ENCODE results near the gene ANTXRL. TPM values are rescaled to one million over a fixed set of nuclear protein-coding genes. Genes with fewer than 3 reads are reported as not detected.
"Not testable (repeated sequence)": the region's sequence is repeated elsewhere in the genome, so short reads cannot be mapped to it uniquely, and the experiment has no call there.

Gene ANTXRL
- polyA plus RNA-seq, 2 of the 4 experiments (the other 2 are of a cell fraction): 0.13 to 0.26 TPM

GRCh38 chr10:46304062-46304461, 17.3 kb downstream of the ANTXRL start:
- Histone ChIP-seq H3K4me1 (no peaks in the 10 kb centered on the region), H3K4me2 (no peak overlapping the region), H3K4me3 (no peak overlapping the region), H3K9me3 (no peaks in the 10 kb centered on the region), H3K27ac (no peak overlapping the region)
- FAIRE-seq (no peak), DNase-seq (ENCODE audit: low read depth in 1 of 2, low spot score in 1 of 2) (no peak), ATAC-seq (no peak)
- WGBS (ENCODE audit: missing lambda C conversion rate): 90% methylated on average over 3 of the region's 3 CpGs
- TF ChIP-seq HMGXB4 (CRISPR knock-in tag; IDR thresholded peaks at IDR 0.05; ENCODE audit: borderline replicate concordance) (no peak), NFE2L2 (conservative IDR thresholded peaks at IDR 0.05; ENCODE audit: low read length) (no peak), KDM5A (IDR thresholded peaks at IDR 0.05) (no peak), RFX5 (IDR thresholded peaks at IDR 0.05) (no peak), HOXB13 (CRISPR knock-in tag; IDR thresholded peaks at IDR 0.05; ENCODE audit: low read depth) (no peak), JUNB (IDR thresholded peaks at IDR 0.05) (no peak), E2F6 (IDR thresholded peaks at IDR 0.05; ENCODE audit: borderline replicate concordance, low read depth) (no peak), MYC (IDR thresholded peaks at IDR 0.05; ENCODE audit: borderline replicate concordance, low read length) (no peak), RARB (CRISPR knock-in tag; IDR thresholded peaks at IDR 0.05) (no peak), CBX2 (IDR thresholded peaks at IDR 0.05; ENCODE audit: borderline replicate concordance, low read depth) (no peak), MAFK (IDR thresholded peaks at IDR 0.05; ENCODE audit: partially characterized antibody) (no peak), FOXS1 (CRISPR knock-in tag; IDR thresholded peaks at IDR 0.05) (no peak), USF2 (IDR thresholded peaks at IDR 0.05) (no peak)
- CTCF ChIA-PET: no interaction called here
- POLR2A ChIA-PET: no interaction called here

GRCh38 chr10:46304671-46305070, 17.9 kb downstream of the ANTXRL start:
- H3K4me2 ChIP-seq; FAIRE-seq; CTCF ChIA-PET; POLR2A ChIA-PET; H3K9me3 ChIP-seq; H3K4me3 ChIP-seq; H3K27ac ChIP-seq; DNase-seq (ENCODE audit: low read depth in 1 of 2, low spot score in 1 of 2); H3K4me1 ChIP-seq; ATAC-seq: not testable (repeated sequence)
- WGBS (ENCODE audit: missing lambda C conversion rate): 89% methylated on average over 4 of the region's 5 CpGs

- WGBS (ENCODE audit: missing lambda C conversion rate): 78% methylated on average over 10 of the region's 10 CpGs
- ChIA-PET POLR2A (no interaction called here), CTCF (interaction anchor here (0.6 kb wide), 1 partner anchor 14 kb away, joined by 3 read pairs; no protein-coding TSS in a partner anchor)
- DNase-seq (ENCODE audit: low read depth in 1 of 2, low spot score in 1 of 2): no peak
- TF ChIP-seq RCOR1 (IDR thresholded peaks at IDR 0.05; ENCODE audit: low read depth, low read length) (no peak), PBX3 (IDR thresholded peaks at IDR 0.05) (no peak), FOXS1 (CRISPR knock-in tag; IDR thresholded peaks at IDR 0.05) (no peak)
- Histone ChIP-seq H3K27ac (no peak overlapping the region), H3K4me3 (no peak overlapping the region), H3K4me1 (no peaks in the 10 kb centered on the region), H3K9me3 (no peaks in the 10 kb centered on the region), H3K4me2 (no peak overlapping the region)
- no peak for FAIRE-seq
- ATAC-seq: no peak; a peak in 1 of 6 replicates
Observed at GRCh38 chr10:46305079-46305818, 18.5 kb downstream of the ANTXRL start.

GRCh38 chr10:46305986-46306385, 19.2 kb downstream of the ANTXRL start:
- no peaks in the 10 kb centered on the region for H3K9me3 ChIP-seq
- no peak overlapping the region for H3K4me2 ChIP-seq
- CTCF ChIA-PET: no interaction called here
- H3K4me3 ChIP-seq: no peak overlapping the region
- TF ChIP-seq POLR2AphosphoS2 (conservative IDR thresholded peaks at IDR 0.05; ENCODE audit: low read length) (no peak), HOXB13 (CRISPR knock-in tag; IDR thresholded peaks at IDR 0.05; ENCODE audit: low read depth) (no peak), ESRRA (IDR thresholded peaks at IDR 0.05; ENCODE audit: borderline replicate concordance, low read length) (no peak), GATA3 (IDR thresholded peaks at IDR 0.05; ENCODE audit: borderline replicate concordance) (no peak), EHMT2 (IDR thresholded peaks at IDR 0.05; ENCODE audit: low read depth) (no peak), RARB (CRISPR knock-in tag; IDR thresholded peaks at IDR 0.05) (no peak), CBX2 (IDR thresholded peaks at IDR 0.05; ENCODE audit: borderline replicate concordance, low read depth) (no peak), E2F6 (IDR thresholded peaks at IDR 0.05; ENCODE audit: borderline replicate concordance, low read depth) (no peak)
- 92% methylated on average over 1 of the region's 1 CpG for WGBS (ENCODE audit: missing lambda C conversion rate)
- FAIRE-seq: no peak
- no peak overlapping the region for H3K27ac ChIP-seq
- DNase-seq (ENCODE audit: low read depth in 1 of 2, low spot score in 1 of 2): no peak
- ATAC-seq: no peak
- POLR2A ChIA-PET: no interaction called here
- no peaks in the 10 kb centered on the region for H3K4me1 ChIP-seq
